Measurements from ENCODE around the gene EGFR.

EGFR gene

DNA sequence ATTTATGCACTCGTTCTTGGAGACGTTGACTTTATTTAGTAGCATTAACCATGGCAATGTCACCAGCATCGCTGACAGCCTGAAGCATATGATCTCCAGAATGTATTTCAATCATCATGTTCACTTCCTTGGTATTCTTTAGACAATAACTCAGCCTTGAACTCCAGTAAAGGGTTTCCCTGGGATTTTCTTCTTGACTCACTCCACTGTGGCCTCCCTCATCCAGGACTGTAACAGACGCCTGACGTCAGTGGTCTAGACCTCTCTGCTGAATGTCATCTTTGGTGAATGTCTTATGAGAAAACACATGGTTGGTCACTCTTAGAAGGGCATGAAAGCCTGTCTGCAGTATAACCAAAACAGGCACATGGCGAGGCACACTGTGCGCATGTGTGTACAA is 64.4 kb downstream of the EGFR start:
- no peak for DNase-seq

DNA sequence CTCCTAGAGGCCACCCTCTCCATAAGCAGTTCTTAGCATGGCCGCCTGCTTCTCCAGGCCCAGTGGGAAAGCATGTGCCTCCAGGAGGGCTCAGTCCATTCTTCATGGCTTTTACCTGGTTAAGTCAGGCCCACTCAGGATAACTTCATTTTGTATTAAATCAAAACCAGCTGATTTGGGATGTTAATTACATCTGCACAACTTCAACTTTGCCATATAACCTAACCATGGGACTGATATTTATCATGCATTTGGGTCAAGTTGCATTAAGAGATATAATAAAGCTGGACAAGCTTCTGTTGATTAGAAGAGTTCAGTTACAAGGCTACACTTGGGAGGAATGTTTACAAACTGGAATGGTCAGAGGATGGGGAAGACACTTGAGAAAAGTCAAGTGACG is 65.5 kb downstream of the EGFR start:
- no peak for DNase-seq

DNA sequence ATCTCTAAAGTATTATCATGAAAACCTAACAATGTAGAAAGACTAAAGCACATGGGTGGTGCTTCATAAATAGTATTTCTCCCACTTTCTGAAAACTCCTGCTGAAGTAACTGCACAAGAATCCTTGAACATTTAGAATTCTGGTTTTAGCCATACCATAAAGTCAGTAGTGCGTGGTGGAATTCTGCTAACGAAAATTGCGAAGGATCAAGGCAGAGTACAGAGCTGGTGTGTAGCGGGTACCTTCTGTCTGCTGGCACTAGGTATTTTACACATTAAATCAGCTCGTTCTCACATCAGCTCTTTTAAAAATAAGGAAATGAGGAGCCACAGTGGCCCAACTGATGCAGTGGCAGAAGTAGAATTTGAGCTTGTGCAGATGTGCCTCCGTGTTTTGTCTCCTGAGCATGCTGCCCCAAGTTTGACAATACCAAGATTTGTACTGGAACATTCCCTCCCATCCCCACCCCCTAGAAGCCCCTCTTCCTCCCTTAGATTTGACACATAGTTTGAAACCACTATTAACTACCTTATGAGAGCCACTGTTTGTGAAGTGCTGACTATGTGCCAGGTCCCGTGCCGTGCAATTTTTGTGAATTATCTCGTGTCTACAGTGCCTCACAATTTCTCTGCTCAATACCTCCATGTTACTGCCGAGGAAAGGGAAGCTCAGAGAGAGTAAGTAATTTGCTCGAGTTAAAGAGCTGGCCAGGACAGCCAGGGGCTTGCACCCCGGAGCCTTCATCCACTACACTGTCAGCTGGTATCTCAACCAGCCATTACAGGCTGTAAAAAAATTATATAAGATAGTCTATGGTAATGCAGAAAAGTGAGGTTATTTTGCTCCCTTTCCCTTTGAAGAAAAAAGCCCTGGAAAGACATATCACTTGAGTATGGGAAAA is 66.9 kb downstream of the EGFR start:
- DNase-seq = no peak

DNA sequence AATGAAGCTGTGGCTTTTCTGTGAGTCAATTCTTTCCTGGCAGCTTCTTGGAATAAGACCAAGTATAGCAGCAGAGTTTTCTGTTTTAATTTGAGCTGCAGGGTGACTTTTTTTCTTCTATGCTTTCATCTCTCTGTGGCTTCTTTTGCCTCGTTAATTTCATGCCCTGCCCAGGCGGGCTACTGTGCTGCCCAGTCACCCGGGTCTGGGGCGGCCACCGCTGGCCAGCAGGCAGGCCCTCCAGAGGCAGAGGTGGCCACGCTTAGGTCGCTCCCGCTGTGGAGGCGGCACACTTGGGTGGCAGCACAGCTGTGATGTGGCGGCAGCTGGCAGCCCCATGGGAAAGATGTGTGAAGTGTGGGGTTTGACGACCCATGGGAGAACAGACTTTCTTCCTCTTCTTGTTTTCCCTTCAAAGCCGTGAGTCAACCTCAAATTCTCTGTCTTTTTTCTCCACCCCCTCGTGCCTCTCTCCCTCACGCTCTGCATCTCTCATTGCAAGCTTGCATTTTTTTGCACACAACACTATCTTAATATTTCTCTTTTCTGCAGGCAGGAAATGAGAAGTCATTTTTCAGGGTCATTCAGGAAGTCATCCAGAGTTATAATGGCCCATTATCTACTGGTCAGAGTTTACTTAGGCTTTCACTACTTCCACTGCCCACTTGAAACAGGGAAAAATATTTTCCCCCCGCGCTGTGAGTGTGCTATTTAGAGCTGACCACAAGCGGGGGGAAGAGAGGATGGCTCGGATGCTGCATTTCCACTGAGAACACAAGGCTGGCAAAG is 67.8 kb downstream of the EGFR start:
- DNase-seq = no peak

DNA sequence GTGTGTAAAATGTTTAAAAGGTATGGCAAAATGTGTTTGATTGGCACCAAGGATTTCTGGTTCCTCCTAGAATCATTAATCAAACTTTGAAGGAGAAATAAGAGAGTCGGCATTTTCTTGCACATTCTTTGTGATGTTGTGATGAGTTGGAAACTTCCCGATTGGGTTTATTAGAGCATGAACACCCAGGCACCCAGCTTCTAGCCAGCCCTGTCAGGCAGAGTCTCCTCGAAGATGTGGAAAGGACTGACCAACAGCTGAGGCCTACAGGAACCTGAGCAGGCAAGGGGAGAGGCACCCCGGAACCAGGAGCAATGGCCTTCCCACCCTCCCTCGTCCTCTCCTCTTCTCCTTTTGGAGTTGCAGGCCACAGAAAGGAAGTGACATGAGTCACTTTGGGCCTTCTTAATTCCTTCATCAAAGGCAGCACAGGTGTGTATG is 68.7 kb downstream of the EGFR start:
- no peak for DNase-seq

DNA sequence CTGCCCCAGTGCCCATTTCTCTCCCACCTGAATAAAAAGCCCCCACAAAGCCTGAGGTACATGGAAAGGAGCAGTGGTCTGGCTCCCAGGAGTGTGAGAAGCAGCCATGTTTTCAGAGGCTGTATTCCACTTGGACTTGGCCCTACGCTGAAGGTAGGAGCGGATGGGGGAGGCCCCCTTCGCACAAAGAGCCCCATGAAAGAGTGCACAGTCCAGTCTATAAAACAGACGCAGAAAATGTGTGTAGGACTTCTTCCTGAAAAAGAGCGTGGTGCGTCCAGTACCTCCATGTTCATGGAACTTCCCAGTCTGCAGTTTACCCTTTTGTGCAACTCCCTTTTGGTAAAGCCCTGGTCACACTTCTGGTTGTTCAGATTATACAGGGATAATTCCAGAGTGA is 69.3 kb downstream of the EGFR start:
- no peak for DNase-seq

DNA sequence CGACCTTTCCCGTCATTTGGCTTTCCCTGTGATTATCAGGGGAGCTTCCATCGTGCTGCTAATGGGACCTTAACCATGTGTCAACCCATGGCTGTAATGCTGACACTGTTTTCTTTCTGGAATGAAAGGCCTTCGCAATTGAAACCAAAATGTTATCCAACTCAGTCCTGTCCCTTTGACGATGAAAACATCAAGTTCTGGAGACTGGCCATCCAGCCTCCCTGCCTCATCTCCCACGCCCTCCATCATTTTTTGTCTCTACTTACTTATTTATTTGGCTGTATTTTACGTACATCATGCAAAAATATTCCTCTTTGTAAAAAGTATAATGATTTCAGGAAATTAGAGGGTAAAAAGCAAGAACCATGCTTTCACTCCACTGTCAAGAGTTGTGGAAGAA is 69.8 kb downstream of the EGFR start:
- DNase-seq = no peak

DNA sequence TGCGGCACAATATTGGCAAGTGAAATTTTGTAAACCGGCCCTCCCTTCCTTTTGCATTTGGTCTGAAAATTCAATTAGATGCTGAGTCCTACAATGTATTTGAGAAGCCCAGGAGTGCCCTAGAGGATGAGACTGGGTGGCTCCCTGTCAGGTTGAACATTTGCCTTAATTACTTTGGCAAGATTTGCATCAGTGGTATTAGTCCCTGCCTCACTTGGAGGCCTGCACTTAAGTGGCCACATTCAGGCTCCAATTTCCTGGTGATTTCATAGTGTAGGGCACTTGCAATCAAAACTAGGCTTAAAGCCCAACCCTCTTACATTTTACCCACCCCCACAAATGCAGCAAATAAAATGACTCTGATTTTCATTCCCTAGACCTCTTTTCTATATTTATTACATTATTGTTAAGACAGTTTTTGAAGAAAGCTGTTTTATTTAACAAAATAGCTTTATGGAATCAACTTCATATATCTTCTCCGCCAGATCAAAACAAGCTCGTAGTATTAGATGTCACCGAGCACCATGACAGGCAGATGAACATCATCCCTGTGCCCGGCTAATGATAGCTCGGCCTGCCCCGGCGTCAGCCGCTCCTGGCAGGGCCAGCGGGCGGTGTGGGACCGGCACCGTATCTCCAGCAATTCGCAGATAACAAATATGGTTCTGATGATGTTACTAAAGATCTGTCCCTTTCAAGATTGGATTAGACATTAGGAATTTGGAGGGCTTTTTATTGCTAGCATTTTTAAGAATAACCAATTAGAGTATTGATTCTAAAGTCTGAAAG is 73.6 kb downstream of the EGFR start:
- no peak for DNase-seq

DNA sequence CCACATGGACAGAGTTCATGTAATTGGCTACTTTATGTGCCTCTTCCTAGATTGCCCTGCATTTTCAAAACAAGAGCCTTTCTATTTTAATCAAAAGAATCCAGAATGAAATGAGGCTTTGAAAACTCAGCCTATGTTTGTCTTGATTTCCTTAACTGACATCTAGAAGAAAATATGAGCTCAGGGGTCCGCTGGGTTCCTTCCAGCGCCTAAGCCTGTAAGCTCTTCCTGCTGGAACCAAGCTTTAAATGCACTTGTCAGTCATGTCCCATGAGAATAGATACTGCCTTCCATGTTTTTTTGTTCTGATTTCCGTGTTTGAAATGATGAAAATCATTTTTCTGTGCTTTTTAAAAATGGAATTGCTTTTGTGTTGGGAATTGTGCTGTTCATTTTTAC is 74.2 kb downstream of the EGFR start:
- DNase-seq = no peak

DNA sequence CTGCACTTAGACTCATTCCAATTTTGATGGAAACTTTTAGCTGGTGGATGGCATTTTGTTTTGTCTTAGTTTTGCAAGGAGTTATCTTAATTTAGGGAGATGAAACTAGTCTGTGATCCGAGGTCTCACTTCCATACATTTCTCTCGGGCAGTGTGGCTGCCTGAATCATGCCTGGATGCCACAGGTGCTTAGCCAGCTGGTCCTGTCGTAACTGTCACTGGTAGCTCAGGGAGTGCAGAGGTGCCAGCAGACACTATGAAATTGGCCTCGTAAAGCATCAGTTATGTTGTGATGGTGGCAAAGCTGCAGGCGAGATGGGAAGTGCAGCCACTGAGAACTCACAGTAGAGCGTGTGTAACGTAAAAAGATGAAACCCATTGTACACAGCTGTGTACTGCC is 74.9 kb downstream of the EGFR start:
- no peak for DNase-seq

DNA sequence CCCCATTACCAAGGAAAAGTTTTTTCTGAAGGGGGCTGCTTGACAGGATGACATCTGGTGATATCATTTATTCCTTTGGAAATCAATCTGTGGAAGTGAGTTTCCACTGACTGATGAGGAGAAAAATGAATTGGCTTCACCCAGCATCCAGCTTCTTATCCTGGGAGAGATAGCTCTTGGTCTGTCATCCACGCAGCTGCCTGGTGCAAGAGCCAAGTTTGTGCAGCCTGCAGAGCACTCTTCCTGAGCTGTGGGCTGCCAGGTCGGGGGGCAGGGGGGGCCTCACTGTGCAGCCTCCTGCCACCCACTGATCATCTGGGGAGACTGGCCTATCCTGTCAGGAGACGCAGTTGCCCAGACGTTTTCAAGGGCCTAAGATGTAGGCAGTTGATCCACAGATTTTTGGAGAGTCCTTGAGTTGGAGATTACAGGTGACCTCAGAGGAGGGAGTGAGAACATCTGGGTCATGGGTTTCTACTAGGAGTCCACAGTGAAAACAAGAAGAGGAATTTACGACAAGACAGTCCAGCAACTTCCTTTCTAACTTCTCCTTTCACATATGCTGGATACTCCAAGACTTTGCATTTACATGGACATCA is 75.4 kb downstream of the EGFR start:
- no peak for DNase-seq

DNA sequence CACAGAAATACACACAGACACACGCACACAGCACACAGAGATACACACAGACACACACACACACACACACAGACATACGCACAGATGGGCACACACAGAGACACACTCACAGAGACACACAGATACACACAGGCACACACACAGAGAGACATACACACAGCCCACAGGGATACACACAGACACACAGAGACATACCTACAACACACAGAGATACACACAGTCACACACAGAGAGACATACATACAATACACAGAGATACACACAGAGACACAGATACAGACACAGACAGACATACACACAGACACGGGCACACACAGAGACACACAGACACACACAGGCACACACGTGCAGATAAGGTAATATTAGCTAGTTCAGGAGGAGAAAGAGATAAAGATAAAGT is 76.9 kb downstream of the EGFR start:
- DNase-seq = no peak

DNA sequence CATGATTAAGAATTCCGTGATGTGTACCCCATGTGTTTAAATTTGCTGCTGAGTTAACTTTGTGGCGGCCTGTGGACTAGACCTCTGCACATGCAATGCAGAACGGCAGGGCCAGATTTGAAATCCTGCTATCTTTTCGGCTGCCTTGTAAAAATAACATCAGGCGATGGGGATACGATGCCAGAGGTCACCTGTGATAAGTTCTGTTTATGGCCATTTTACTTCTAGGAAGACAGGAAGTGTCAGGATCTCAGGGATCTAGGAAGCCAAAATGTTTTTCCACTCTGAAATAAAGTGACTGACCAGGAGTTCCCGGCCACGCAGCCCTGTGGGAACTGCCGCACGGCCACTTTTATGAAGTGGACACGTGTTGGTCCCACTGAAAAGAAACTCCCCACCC is 77.5 kb downstream of the EGFR start:
- DNase-seq = no peak

DNA sequence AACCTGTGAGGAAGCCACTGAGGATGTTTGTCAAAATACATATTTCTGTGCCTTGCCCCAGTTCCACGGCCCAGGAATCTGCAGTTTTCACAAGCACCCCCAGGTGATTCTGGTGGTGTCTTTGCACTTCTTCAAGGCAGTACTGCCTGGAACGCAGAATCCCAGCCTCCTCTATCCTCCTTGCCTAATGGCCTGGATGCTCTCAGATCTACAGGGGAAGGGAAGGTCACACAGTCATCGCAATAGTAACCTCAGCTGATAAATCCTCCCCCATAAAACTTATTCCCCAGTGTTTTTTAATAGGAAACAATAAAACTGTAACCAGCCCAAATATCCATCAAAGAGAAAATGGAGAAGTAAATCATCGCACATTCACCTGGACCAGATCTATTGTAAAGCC is 78.3 kb downstream of the EGFR start:
- DNase-seq = no peak

DNA sequence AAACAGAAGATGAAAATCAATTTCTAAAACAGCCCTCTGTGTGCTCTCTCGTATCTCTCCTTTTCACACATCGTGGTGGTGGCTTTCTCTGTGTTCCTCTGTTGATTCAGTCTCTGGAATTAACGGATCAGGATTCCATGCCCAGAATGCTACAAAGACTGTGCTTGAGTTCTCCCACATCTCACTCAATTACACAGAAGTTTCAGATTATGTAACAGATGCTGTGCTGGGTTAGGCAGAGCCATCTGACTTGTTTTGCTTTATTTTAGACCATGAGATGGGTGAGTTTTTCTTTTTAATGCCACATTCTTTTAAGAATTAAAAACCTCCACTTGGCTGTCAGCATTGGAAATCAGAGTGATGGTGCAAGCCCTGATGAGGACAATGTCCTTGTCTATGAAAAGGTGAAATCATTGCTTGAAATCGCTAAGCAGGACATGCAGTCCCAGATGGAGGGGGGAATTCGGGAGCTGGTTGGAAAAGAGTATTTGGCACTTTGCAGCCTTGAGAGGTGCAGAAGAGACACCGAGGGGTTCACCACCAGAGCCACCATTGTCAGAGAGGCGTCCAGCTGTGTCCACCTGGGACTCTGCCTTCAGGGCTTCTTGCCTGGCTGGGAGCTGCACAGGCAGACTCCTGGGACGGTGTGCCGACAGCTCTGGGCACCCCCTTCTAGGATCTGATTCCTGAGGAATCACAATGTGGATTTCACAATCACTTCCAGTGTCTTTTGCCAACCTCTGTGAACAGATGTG is 80.4 kb downstream of the EGFR start:
- no peak for DNase-seq

DNA sequence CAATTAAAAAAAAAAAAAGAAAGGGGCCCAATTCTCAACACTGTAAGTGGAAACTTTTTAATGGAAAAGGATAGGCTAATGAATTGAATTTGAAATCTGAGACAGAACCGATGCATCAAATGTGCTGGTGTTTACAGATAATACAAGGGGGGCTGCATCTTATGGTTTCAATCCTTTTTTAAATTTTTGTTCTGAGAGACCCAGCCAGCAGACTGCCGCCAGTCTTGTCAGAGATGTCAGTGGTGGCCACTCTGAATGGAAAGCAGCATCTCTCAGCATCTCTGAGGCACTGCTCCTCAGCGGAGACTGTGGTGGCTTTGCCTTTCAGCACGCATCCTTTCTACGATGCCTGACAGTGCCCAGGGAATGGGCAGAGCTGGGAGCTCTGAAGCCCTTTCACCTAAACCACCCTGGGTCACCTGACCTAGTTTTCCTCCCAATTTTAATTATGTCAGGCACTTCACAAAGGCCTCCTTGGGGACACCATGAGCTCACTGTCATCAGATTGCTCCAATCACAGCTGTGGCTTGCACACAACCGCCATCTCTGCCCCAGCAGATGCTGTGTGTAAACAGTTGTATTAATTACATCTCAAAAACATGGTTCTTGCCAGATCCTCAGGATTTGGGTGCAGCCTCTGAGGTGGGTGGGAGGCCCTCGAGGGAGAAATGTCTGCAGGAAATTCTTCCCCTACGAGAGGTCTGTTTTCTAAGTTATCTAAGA is 81.2 kb downstream of the EGFR start:
- DNase-seq = no peak

DNA sequence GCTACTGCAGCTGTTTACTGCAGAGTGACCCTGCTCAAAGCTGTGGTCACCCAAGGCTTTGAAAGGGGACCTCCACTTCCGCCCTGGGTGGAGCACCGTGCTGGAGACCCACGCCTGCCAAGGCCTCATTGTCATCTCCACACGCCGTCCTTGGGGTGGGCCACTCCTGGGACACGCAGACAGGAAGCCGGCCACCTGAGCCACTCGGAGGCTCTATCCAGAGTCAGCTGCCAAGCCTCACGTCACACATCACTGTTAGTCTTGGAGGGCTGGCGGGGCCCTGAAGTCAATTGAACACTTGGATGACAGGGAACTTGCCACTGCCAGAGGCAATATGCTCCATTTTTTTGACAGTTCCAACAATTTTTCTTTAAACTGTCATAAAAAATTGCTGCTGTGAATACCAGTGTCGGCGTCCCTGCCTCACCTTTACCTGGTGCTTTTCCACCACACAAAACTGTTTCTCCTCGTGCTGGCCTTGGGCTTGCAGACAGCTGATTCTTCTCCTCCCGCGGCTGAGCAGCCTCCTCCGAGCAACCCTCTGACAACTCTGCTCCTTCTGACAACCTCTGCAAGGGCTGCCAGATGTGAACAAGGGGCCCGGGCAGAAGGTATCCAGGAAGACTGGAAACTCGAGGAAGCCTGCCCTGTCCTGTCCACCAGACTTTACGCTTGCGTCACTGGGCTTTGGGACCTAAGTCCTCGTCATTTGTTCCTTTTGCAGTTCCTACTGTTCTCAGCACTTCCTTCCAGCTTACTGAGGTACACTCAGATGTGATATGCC is 81.9 kb downstream of the EGFR start:
- no peak for DNase-seq

DNA sequence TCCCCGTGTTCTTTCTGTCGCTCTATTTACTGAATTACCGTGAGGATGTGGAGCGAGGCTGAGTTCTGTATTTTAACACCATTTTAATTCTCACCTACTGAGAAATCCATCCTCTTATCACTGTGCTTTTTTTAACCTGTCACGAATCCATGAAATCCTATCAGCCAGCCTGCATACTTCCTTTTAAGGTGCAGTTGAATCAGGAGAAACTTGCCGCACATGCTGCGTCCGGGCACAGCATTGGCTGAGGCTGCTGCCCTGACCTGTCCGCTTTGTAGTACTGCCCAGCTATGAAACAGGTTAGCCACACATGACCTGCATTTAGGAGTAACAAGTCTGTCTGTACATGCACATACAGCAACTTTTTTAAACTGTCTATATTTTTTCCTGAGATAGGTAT is 82.5 kb downstream of the EGFR start:
- no peak for DNase-seq

DNA sequence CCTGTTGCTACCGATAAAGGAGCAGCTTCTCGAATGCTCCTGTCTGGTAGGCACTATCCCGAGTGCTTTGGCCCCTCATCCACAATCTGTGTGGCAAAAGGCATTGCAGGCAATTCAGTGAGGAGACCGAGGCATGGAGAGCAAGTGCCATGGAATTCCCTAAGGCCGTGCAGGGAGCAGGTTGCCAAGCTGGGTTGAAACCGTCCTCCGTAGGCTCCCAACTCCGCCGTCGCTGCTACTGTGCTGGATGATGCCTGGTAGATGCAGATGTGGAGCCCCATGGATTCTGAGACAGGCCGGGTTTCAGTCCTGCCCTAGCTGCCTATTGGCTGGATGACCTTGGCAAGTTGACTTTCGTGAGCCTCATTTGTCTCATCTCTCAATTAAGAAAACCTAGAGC is 85.3 kb downstream of the EGFR start:
- DNase-seq = no peak

DNA sequence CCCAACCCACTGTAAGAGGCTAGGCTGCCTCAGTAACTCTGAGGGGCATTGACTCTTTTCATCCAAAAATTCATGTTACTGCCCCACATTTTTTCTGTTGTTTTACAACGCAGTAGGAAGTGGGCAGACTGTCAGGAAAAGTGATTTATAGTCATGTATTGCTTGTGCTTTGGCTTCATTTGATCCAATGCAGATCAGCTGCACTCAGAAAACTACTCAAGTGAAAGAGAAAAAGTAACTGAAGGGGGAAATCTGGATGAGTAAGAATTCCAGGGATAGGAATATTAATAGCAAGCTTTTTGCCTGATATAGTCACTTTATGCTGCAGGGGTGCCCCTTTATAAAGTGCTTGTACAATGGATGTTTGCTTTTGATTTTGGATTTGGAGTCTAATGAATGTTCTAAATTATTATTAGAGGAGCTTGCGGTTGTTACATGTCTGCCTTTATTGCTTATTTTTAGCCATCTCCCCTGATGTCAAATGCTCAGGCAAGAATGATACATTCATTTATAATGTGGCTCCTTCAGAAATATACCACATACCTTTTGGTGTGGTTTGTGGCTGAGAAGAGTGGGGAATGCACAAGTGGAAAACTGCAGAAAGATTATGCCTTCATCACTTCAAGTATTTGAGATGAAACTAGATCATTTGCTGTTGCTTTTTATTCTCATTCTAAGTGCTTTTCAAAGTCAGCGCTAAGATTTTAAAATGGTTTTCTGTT is 86.1 kb downstream of the EGFR start:
- no peak for DNase-seq
